Thyroid gland (tissue), 4 donors: ENCODE results near the gene ATP9B.

Experiments used
- POLR2A ChIP-seq, 2 donors: fragments of 450-650 bp; IDR thresholded peaks; one replicate each; pipeline ENCODE4 v1.6.1; 2017; ENCODE audit warnings: antibody characterized with exemption in 2 of 2, mild to moderate bottlenecking in 2 of 2, moderate library complexity in 1 of 2
- TF ChIP-seq, protein P1 (sequence below), 6 experiments: fragments of 200-600 bp in 3 of 6; fragments of 450-650 bp in 3 of 6; sonication (generic) in 3 of 6; IDR thresholded peaks; one replicate each; pipeline ENCODE4 v1.5.1; 2016 to 2019; ENCODE audit warnings: antibody characterized with exemption in 6 of 6, mild to moderate bottlenecking in 2 of 6, inconsistent platforms in 1 of 6, moderate library complexity in 1 of 6

DNA sequence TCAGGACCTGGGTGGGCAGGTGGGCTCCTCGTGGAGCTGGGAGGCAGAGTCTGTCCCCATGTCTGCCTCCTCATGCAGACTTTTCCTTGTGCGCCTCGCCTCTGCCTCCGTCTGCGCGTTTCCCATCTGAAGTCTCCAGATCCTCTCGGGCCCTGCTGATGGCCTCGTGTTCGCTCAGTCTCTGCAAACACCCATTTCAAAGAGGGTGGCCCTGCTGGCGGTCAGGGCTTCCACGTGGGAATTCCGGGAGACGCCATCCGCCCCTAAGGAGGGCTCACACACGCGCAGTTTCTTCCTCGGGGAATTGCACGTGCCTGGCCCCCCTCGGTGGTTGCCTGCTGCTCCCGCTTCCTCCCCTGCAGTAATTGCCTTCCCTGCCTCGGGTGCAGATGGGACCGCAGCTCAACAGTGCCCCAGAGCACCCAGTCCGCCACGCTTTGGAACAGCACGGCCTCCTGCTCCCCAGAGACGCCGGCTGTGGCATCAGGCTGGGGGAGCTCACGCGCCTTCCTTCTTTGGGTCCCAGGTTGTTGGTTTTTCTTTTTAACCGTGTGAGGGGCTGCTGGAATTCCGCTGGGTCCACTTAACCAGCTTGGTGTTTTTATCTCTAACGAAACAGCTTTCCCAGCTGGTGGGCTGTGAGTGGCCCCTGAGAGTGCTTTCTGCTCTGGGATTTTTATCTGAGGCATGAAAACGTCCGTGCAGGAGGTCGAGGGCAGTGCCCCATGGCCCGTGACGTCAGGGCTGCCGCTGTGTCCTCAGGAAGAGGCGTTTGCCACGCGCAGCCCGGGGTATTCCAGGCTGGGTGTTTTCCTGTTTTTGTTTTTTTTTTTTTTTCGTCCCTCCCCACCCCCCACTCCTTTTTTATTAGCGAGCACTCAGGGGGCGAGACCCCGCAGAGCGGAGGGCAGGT lies 342.7 kb downstream of the ATP9B start:
- TF ChIP-seq, protein P1, sequence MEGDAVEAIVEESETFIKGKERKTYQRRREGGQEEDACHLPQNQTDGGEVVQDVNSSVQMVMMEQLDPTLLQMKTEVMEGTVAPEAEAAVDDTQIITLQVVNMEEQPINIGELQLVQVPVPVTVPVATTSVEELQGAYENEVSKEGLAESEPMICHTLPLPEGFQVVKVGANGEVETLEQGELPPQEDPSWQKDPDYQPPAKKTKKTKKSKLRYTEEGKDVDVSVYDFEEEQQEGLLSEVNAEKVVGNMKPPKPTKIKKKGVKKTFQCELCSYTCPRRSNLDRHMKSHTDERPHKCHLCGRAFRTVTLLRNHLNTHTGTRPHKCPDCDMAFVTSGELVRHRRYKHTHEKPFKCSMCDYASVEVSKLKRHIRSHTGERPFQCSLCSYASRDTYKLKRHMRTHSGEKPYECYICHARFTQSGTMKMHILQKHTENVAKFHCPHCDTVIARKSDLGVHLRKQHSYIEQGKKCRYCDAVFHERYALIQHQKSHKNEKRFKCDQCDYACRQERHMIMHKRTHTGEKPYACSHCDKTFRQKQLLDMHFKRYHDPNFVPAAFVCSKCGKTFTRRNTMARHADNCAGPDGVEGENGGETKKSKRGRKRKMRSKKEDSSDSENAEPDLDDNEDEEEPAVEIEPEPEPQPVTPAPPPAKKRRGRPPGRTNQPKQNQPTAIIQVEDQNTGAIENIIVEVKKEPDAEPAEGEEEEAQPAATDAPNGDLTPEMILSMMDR (IDR thresholded peaks at IDR 0.05) = no peak
- no peak for TF ChIP-seq POLR2A (IDR thresholded peaks at IDR 0.05)
